ENCODE results near the gene ATG7. TPM values are rescaled to one million over a fixed set of nuclear protein-coding genes. Genes with fewer than 3 reads are reported as not detected.

ATG7 gene
- total and polyA plus RNA-seq, 10 of the 15 experiments (the other 5 are each of a cell fraction or from before 2014, with no cell fraction given) = 13.5 to 49.5 (median 26.4) TPM

- DNase-seq (ENCODE audit: low read depth, low spot score) (no peak), FAIRE-seq (peak; percentile 41), ATAC-seq (no peak)
- no peak overlapping the region for H3K4me3 ChIP-seq
- no peaks in the 10 kb centered on the region for H4K20me1 ChIP-seq (ENCODE audit: control insufficient read depth, insufficient read depth)
- H3K36me3 ChIP-seq (ENCODE audit: control insufficient read depth in 2 of 2, insufficient read depth in 2 of 2, low read length in 1 of 2) = peaks cover 4 to 18% of the 10 kb centered on the region in 2 experiments; a peak in 3 of 4 replicates
- H3K27ac ChIP-seq (ENCODE audit: control insufficient read depth, insufficient read depth) = no peak overlapping the region
- TF ChIP-seq CTCF (IDR thresholded peaks at IDR 0.05 in 2 of 3, conservative IDR thresholded peaks at IDR 0.05 in 1 of 3; ENCODE audit: control insufficient read depth in 2 of 3, extremely low read depth in 1 of 3, insufficient read depth in 1 of 3, low read depth in 3 of 3, low read length in 3 of 3) (no peak), ASH2L (IDR thresholded peaks at IDR 0.05; ENCODE audit: borderline replicate concordance, low read depth) (no peak), BCLAF1 (IDR thresholded peaks at IDR 0.05) (no peak), CEBPB (IDR thresholded peaks at IDR 0.05; ENCODE audit: borderline replicate concordance in 1 of 2, low read depth in 2 of 2, low read length in 2 of 2) (no peak), JUNB (IDR thresholded peaks at IDR 0.05) (no peak), MAX (IDR thresholded peaks at IDR 0.05; ENCODE audit: low read depth, low read length) (no peak), PRDM15 (CRISPR knock-in tag; IDR thresholded peaks at IDR 0.05) (no peak), CREB1 (IDR thresholded peaks at IDR 0.05; ENCODE audit: low read depth) (no peak)
- H3K79me2 ChIP-seq (ENCODE audit: control insufficient read depth, insufficient read depth, low read length) = no peaks in the 10 kb centered on the region
- in situ Hi-C loops (cut with MboI) (no loop called here), intact Hi-C loops (cut with micrococcal nuclease; ENCODE audit: unreplicated experiment) (no loop called here)
- no peaks in the 10 kb centered on the region for H3K4me1 ChIP-seq (ENCODE audit: control insufficient read depth, insufficient read depth, low read length)
- H3K9me3 ChIP-seq (replicated peaks; ENCODE audit: control insufficient read depth, insufficient read depth, low read length) = no peaks in the 10 kb centered on the region
- CTCF ChIA-PET = interaction anchor here (0.6 to 5.2 kb wide), 3 partner anchors 10 to 519 kb away, joined by 3 to 27 read pairs (median 3); no protein-coding TSS in a partner anchor
- no TSS peak for BruUV-seq (replicated peaks)
- no peak overlapping the region for H2AFZ ChIP-seq (ENCODE audit: control insufficient read depth, low read depth, low read length)
- H3K27me3 ChIP-seq (replicated peaks in 1 of 2; ENCODE audit: control insufficient read depth in 2 of 2, insufficient read depth in 2 of 2, low read length in 1 of 2) = no peaks in the 10 kb centered on the region
- RAD21 ChIA-PET (ENCODE audit: unreplicated experiment) = interaction anchor here (3.3 kb wide), 1 partner anchor 12 kb away, joined by 11 read pairs; no protein-coding TSS in a partner anchor
- SMC1A ChIA-PET (ENCODE audit: uncharacterized antibody, unreplicated experiment) = interaction anchor here (0.9 to 1.4 kb wide), 3 partner anchors 11 to 35 kb away, joined by 4 to 7 read pairs (median 4); no protein-coding TSS in a partner anchor
- H3K4me2 ChIP-seq (ENCODE audit: control insufficient read depth, insufficient read depth) = no peak overlapping the region
- POLR2A ChIA-PET = interaction anchor here (1.3 kb wide), 1 partner anchor 51 kb away, joined by 4 read pairs; no protein-coding TSS in a partner anchor
- WGBS (ENCODE audit: insufficient coverage, insufficient replicate concordance, low lambda C conversion rate, missing lambda C conversion rate) = 80% methylated on average over 3 of the region's 3 CpGs
- H3K9ac ChIP-seq (ENCODE audit: control insufficient read depth, insufficient read depth, low read length) = no peak overlapping the region
Measured at GRCh38 chr3:11323813-11324212, 51.6 kb downstream of the ATG7 start.
